Measurements from ENCODE around the gene PIP5K1C.

Gene PIP5K1C

DNA sequence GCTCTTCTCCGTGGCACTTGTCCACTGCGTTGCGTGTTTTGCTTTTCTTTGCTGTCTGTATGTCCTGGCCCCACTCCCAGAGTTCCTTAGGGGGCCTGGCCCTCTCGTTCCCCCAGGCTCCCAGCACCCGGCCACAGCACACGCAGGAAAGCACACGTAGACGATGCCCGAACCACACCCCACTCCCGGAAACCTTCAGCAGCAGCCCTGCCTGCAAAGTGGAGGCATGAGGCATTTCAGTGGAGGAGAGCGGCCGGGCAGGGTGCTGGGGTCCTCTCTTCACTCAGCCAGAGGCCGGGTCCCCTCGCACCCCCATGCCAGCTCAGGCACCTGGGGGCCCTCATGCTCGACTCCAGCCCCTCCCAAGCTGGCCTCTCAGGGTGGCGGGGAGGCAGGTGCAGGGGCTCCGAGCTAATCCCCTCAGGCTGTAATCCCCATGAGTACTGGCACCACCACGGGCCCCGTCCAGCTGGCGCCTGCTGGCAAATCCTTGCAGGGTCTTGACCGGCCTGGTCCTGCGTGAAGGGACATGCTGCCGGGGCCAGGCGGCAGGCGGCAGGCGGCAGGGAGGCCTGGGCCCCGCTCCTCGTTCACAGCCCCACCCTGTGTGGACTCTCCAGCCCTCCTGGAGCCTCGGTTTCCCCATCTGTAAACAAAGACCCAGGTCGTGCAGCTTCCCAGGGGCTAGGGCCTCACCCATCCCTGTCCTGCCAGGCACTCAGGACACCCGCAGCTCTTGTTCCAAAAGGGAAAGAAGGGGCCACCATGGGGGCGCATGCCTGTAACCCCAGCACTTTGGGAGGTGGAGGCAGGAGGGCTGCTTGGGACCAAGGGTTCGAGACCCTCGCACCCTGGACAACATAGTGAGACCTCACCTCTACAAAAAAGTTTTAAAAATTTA is 7.0 kb downstream of the PIP5K1C start:
- peak; percentile 41 for DNase-seq (ENCODE audit: low spot score)

DNA sequence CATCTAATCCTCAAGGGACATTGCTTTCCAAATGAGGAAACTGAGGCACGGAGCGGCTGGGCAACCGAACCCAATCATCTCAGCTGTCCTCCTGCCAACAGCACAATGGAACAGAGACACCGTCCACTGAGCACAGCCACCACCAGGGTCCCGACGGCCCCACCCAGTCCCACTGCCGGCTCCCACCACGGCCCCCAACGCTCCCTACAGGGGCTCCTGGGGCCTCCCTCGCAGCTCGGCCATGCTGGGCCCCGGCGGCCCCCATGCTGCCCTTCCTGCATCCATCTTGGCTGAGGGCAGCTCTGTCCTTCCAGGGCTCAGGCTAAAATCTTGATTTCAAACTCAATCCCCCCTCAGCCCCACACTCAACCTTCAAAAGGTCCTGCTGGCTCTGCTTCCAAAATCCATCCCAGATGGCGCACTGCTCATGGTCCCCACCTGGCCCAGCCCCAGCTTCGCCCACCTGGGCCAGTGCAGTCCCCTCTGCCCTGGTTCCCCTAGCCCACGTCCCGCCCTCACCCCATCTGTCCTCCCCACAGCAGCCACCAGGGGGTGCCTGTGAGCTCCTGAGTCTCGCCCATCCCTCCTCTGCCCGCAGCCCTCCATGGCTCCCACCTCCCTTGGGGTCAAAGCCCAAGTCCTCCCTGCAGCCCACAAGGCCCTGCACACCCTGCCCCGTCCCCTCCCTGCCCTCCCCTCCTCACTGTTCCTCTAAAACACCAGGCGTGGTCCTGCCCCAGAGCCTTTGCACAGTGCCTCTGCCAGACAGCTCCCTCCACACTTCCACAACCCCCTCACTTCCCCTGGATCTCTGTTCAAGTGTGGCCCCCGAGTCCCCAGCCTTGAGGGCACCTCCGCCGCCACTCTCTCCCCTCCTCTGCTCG is 7.9 kb downstream of the PIP5K1C start:
- no peak for DNase-seq (ENCODE audit: low spot score)

DNA sequence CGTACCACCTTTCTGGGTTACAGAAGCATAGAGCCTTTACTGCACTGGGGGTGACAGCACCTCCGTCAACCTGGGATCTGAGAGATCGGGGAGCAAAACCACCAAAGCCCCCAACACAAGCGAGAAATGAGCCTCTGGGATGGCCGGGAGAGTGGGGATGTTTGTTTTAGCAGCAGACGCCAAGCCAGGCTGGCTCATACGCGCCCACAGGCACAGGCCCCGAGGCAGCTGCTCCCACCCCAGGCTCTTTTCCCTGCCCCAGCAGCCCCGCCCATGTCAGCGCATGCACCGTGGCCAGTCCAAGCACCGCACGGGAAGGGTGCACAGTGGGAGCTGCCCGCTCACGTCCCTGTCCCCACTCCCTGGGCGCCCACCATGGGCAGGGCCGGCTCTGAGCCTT is 8.5 kb downstream of the PIP5K1C start:
- no peak for DNase-seq (ENCODE audit: low spot score)

DNA sequence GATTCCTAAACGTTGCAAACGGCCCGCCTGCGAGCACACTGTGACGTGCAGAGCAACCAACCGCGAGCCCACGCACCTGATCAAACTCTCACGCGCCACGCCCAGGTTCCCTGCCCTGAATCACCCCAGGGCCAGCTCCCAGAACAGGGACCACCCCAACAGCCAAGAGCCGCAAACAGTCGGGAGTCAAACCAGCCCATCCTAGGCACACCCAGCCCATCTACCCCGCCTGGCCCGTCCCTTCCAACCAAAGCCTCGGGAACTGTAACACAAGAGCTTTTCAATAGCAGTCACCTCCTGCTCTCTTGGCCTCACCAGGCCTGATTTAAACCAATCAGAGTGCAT is 8.9 kb downstream of the PIP5K1C start:
- no peak for DNase-seq (ENCODE audit: low spot score)

DNA sequence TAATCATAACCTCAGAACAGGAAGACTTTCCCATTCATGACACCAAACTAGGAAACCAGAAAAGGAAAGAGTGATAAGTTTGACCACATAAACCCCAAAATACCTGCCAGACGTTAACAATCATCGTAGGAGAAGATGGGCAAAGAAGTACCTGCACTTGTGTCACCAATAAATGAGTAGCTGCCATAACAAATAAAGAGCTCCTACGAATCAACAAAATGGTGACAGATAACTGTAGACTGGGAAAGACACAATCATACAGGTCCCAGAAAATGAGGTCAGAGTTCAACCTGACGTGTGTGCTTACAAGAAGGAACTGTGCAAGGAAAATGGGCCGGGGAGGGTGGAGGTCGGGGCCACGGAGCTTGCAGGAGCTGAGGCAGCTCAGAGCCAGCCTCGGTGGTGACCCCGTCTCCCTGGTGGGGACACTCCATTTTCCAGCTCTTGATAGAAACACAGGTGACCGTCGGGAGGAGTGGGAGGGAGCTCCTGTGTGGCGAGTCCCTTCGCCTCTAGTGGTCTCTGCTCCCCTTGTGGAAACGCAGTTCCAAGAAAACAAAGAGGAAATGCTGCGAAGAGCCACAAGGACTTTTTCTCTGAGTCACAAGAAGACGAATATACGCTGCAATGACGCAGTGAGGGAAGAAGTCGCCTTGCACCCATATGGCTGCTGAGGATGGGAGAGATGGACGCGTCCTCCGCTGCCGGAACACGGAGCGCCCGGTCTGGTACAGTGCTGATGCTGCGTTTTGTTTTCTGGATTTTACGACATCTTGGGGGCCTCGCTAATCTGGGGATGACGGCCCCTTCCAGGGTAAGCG is 9.5 kb downstream of the PIP5K1C start:
- DNase-seq (ENCODE audit: low spot score): no peak

DNA sequence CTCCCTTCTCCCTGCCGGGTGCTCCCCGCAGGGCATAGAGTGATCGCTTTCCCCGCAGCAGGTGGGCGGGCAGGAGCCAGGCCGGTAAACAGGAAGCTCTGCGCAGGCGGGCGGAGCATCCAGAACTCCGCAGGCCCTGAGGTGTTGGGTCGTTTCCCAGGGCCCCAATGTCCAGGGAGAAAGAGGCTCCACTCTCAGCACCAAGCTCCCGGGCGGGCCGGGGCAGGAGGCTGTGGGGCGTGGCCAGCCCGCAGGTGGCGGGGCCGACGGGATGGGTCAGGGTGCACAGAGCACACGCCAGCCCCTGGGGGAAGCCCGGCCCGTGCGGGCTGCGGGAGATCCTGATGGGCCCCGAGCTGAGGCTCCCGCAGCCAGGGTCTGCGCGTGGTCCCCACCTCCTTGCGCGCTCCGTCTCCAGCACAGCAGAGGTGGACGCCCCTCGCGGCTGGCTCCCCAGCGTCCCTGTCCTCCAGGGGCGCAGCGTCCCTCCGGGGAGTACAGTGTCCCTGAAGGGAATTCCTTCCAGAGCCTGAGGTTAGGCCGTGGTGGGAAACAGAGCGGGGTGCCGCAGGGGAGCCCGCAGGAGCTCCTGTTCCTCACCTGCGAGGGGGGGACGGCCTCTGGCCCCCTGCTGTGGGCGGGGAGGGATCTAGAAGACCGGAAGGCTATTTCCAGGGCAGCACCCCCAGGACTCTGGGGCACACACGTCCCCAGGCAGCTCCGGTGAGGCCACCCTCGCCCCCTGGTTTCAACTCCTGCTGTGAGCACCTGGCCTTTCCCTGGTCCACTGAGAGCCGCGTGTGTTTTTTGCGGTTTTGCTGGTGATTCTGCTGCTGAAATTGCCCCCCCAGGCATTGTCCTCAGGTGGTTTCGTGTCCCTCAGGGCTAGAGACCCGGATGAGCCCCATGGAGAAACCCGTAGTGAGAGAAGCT is 12.2 kb downstream of the PIP5K1C start:
- DNase-seq (ENCODE audit: low spot score): peak; percentile 78

DNA sequence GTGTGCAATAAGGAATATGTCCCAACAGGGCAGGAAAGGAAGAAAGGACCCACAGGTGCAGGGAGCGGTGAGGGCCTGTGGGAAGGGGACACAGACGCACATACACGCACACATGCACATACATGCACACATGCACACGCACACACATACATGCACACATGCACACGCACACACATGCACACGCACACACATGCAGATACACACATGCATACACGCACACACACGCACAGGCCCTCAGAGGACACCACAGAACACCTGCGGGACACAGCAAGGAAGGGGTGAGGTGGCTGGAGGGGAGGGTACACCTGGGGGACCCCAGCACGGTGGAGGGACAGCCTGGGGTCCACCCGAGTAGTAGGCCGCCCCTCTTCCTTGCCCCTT is 12.9 kb downstream of the PIP5K1C start:
- DNase-seq (ENCODE audit: low spot score): no peak

DNA sequence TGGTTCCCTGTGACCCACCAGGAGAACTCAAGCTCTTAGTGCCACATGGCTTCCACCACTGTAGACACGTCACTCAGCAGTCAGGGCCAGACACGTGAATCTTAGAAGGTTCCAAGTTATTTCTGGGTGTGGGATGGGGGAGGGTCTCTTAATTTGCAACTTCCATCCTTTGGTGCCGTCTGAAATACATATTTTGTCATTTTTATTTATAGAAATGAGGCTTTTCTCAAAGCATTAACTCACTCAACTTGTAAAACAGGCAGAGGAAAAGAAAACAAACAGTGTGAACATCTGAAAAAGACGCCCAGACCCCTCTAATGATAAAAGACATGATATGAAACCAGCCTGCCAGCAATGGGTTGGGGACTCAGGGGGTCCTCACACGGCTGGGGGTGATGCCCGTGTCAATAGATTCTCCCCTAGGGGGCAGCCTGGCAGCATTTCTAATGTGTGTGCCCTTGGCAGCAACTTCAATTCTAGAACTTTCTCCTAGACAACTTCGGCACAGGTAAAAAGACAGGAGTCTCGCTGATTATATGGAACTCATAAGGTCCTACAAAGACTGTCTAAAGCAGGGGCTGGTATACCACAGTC is 15.4 kb downstream of the PIP5K1C start:
- no peak for DNase-seq (ENCODE audit: low spot score)

DNA sequence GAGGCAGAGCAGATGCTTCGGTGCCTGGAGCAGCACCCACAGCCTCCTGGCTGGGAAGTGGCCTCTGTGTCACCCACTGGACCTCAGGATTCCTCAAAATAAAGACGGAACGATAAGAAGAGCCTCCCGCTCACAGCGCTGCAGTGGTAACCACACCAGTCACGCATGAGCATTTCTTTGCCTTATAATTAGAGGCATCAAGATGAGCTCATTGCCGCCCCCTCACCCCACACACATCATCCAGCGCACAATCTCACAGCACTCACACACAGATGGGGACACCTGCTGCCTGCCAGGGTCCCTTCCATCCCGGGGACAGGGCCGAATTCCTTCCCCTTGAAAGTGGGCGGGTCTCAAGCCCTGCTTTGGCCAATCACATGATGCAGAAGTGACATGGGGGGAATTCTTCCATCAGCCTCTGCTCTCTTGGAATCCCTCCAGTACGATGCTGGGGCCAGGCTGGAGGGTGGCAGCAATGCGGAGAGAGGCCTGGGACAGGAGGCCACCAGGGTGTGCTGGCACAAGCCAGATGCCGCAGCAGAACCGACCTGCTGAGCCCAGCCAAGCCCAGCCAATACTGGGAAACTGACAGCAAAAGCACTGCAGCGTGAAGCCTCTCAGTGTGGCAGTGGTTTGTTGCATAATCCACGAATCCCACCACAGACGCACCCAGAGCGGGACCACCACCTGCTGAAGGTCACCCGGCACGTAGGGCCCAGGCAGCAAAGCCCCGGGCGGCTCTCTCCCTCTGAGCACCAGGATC is 16.0 kb downstream of the PIP5K1C start:
- no peak for DNase-seq (ENCODE audit: low spot score)

DNA sequence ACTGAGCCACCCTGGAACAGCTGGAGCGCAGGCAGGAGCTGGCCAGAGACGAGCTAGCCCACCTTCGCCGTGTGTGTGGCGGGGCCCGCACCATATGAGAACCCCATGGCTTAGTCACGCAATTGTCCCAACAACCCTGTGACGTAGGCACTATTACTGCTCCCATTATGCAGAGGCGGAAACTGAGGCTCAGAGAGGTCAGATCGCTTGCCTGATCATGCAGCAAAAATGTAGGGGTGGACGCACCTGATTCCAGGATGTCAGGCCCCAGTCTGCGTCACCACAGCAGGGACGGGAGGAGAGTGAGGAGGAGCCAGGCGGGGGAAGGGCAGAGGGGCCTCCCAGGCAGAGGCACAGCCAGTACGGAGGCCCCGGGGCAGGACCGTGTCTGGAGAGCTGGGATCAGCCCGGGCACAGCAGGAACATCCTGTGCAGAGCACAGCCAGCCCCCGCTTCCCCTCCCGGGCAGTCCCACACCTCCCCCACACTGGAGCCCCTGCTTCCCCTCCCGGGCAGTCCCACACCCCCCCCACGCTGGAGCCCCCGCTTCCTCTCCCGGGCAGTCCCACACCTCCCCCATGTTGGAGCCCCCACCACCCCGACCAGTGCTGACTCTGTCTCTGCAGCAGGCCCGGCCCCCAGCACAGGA is 16.7 kb downstream of the PIP5K1C start:
- DNase-seq (ENCODE audit: low spot score): no peak

DNA sequence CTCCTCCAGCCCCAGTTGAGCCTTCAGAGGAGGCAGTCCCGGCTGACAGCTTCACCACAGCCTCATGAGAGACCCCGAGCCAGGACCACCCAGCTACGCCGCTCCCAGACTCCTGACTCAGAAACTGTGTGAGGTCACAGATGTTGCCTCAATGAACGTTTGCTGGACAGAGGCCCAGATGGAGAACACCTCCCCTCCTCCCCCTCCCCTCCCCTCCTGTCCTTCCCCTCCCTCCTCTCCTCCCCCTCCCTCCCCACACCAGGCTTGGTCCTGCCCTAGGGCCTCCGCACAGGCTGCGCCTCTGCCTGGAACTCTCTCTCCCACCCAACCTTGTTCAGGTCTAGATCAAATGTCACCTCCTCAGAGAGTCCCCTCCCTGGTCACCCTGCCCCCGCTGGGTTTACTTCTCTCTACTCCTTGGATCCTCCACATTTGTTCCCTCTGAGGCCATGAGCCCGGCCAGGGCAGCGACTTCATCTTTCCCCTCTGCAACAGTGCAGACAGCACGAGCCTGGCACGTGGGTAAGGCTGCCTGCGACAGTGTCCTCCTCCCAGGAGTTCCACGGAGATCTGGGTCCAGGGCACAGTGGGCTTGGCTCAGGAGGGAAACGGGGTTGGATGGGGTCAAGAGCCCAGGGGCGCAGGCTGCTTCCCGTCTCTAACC is 17.4 kb downstream of the PIP5K1C start:
- DNase-seq (ENCODE audit: low spot score): no peak

DNA sequence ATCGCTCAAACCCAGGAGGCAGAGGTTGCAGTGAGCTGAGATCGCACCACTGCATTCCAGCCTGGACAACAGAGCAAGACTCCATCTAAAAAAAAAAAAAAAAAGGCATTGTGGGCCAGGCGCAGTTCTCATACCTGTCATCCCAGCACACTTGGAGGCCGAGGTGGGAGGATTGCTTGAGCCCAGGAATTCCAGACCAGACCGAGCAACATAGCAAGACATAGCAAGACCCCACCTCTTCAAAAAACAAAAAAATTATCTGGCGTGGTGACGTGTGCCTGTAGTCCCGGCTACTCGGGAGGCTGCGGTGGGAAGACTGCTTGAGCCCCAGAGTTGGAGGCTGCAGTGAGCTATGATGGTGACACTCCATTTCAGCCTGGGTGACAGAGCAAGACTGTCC is 18.0 kb downstream of the PIP5K1C start:
- no peak for DNase-seq (ENCODE audit: low spot score)

DNA sequence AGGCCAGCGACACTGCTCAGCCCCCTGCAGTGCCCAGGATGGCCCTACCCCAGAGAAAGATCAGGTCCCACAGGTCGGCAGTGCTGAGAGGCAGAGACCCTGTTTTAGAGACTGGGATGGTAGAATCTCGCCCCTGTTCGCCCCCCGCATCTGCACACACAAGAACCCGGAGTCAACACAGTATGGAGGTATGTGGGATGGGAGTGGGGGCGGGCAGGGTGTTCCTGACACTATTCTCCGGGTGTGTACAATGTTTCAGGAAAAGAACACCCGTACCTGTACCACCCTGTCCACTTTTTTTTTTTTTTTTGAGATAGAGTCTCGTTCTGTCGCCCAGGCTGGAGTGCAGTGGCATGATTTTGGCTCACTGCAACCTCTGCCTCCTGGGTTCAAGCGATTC is 19.3 kb downstream of the PIP5K1C start:
- DNase-seq (ENCODE audit: low spot score): no peak

DNA sequence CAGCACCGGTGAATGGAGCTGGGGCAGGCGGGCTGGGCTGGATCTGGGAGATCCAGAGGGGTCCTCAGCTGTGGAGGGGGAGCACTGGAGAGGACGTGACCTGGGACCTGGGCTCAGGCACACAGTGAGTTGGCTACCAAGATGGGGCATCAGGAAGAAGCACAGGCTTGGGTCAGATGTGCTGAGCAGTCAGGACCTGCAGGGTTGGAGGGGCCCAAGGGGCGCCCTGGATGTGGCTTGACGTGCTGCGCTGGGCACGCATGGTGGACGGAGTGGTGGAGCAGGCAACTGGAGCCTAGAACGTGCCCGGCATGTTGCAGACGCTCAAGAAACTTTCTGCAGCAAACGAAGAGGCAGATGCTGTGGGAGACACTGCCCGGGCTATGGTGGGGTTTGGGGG is 20.7 kb downstream of the PIP5K1C start:
- DNase-seq (ENCODE audit: low spot score): no peak

DNA sequence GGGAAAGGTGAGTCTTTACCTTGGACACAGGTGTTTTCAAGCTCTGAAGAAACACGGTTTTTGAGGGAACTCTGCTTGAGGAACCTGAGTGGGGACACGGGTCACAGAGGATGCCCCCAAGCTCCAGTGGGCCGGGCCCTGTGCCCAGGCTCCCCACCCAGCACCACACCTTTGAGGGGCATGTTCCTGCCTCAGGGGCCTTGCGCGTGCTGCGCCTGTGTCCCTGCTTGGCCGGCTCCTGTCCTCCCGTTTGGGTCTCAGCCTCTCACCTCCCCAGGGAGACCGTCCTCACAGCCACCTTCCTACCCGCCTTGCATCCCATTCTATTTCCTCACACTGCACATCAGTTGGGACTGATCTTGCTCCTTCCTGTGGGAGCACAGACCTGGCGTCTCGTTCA is 21.1 kb downstream of the PIP5K1C start:
- DNase-seq (ENCODE audit: low spot score): no peak

DNA sequence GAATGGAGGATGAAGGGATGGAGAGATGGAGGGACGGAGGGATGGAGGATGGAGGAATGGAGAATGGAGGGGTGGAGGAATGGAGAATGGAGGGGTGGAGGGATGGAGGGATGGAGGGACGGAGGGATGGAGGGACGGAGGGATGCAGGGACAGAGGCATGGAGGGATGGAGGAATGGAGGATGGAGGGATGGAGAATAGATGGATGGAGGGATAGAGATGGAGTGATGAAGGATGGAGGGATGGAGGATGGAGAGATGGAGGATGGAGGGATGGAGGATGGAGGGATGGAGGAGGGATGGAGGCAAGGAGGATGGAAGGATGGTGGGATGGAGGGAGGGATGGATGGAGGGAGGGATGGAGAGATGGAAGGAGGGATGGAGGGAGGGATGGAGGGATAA is 22.1 kb downstream of the PIP5K1C start:
- no peak for DNase-seq (ENCODE audit: low spot score)

DNA sequence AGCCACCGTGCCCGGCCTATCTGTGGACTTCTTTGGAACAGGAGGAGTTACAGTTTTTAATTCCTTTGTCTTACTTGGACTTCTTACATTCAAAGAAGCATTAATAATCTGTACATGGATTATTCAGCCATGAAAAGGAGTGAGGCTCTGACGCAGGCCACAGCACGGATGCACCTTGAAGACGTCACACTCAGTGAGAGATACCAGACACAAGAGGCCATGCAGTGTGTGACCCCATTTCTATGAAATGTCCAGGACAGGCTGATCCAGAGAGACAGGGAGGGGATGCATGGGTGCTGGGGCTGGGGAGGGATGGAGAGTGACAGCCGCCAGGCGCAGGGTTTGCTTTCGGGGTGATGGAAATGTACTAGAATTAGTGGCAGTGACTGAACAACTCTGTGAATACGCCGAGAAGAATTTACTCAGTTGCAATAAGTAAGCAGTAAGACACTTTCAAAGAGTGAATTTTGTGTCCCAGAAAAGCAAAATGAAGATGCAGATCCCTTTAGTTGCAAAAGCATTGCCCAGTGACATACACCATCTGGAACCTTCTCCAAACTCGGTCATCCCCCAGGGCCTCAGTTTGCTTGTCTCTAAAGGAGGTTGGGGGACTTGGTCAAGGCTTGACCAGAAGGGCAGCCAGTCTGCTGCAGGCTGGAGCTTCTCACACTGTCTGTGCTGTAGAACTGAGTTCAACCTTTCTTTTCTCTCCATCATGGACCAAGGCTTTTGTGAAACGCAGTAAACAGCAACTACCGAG is 25.3 kb downstream of the PIP5K1C start:
- DNase-seq (ENCODE audit: low spot score): no peak

All from cerebellar cortex (tissue), 1 donor.